Natural killer cell (primary cell): ENCODE results near the gene C1orf226. TPM values are rescaled to one million over a fixed set of nuclear protein-coding genes. Genes with fewer than 3 reads are reported as not detected.

Experiments used
- ATAC-seq, 3 donors: fragments of 150-1000 bp in 2 of 3; fragments of 200-7000 bp in 1 of 3; cut with Tn5 transposase; 1 replicate in 1 of 3; 2 replicates in 2 of 3; pipeline ENCODE4 v1.10.0; 2021; ENCODE audit warnings: mild to moderate bottlenecking in 2 of 3, moderate library complexity in 2 of 3
- DNase-seq, 2 donors: peaks; one replicate each; pipeline versions ENCODE4 v3.0.0 to v3.0.0-alpha.2; 2013 to 2021; ENCODE audit warnings: mixed read lengths in 1 of 2
- H3K27ac ChIP-seq: one replicate; pipeline ENCODE4 v1.5.1; 2013; ENCODE audit warnings: mild to moderate bottlenecking, low read length
- H3K27me3 ChIP-seq: one replicate; pipeline ENCODE4 v1.6.1; 2013; ENCODE audit warnings: low read length; ENCODE audit not compliant: control insufficient read depth, insufficient read depth
- H3K36me3 ChIP-seq: one replicate; pipeline ENCODE4 v1.6.1; 2013; ENCODE audit warnings: low read length; ENCODE audit not compliant: control insufficient read depth, insufficient read depth
- H3K4me1 ChIP-seq: one replicate; pipeline ENCODE4 v1.6.1; 2013; ENCODE audit warnings: low read length; ENCODE audit not compliant: control insufficient read depth, insufficient read depth
- H3K4me3 ChIP-seq: one replicate; pipeline ENCODE4 v1.5.1; 2013; ENCODE audit warnings: low read length
- H3K9me3 ChIP-seq: one replicate; pipeline ENCODE4 v1.6.1; 2013; ENCODE audit warnings: low read length; ENCODE audit not compliant: control insufficient read depth, insufficient read depth
- H3K27ac Mint-ChIP-seq, 2 donors: one replicate each; pipeline ENCODE4 v1.8.0; 2022; ENCODE audit warnings: mild to moderate bottlenecking in 2 of 2, mixed read lengths in 2 of 2, moderate library complexity in 1 of 2
- H3K27me3 Mint-ChIP-seq, 2 donors: one replicate each; pipeline ENCODE4 v1.8.0; 2022; ENCODE audit warnings: low read depth in 2 of 2, mixed read lengths in 2 of 2
- H3K36me3 Mint-ChIP-seq: one replicate; pipeline ENCODE4 v1.8.0; 2022; ENCODE audit warnings: mixed read lengths
- H3K4me1 Mint-ChIP-seq, 2 donors: one replicate each; pipeline ENCODE4 v1.8.0; 2022; ENCODE audit warnings: mixed read lengths in 2 of 2
- H3K4me3 Mint-ChIP-seq: one replicate; pipeline ENCODE4 v1.8.0; 2022; ENCODE audit warnings: mild to moderate bottlenecking, moderate library complexity, mixed read lengths
- H3K9me3 Mint-ChIP-seq, 2 donors: one replicate each; pipeline ENCODE4 v1.8.0; 2022; ENCODE audit warnings: mixed read lengths in 2 of 2
- WGBS: methylation state at CpG from one replicate; pipeline ENCODE4 v1.1.7; 2013; ENCODE audit warnings: missing lambda C conversion rate; ENCODE audit not compliant: insufficient coverage; 5-methylcytosine and 5-hydroxymethylcytosine counted together
- intact Hi-C: fragments of 100-400 bp; cut with micrococcal nuclease; formaldehyde crosslinking; loops from one replicate; pipeline ENCODE4 v1.14.2; 2022
- total RNA-seq, 4 donors: library from RNA; stranded (reverse); fragments of 120-200 nt in 1 of 4; gene quantifications; one replicate each; pipeline versions ENCODE4 v1.2.3 to v1.2.4, GENCODE V29; 2013 to 2022
- TF ChIP-seq, protein P1 (sequence below): fragments of 200-600 bp; IDR thresholded peaks from one replicate; pipeline ENCODE4 v1.8.0; 2022; ENCODE audit warnings: antibody characterized with exemption

Gene C1orf226
- total RNA-seq, 3 donors from 2014 or later (not counting 1 experiment from before 2014, with no cell fraction given): 0.09 to 0.34 (median 0.13) TPM

DNA sequence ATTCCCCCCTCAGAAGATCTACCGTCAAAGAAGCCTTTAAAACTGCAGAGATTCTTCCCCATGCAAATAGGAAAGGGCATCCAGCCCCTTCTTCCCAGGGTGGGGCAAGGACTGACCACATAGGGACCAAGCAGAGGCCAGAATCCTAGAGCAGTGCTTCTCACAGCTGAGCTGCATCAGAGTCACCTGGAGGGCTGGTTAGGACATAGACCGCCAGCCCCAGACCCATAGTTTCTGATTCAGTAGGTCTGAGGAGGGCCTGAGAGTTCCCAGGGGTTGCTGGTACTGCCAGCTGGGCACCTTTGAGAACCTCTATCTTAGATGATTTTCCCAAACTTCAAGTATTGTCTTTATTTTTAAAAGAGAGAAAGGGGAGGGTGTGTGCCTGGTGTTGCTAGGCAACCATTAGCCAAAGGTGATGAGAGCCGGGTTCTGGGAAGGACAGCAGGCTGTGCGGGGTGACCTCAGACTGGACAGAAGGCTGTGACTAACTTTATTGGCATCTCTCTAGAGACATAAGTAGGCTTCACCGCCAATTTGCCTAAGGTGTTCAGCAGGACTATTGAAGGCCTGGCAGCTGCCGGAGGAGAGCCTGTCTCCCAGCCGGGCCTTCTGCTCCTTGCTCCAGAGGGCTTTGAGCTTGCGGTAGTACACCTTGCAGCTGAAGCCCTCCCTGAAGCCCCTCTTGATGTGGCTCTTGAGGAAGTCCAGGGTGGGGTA is 7.8 kb upstream of the C1orf226 start:
- peaks cover 11 to 16% of the 10 kb centered on the region in 2 donors for H3K4me1 Mint-ChIP-seq
- intact Hi-C loops: no loop called here
- H3K27me3 ChIP-seq: no peaks in the 10 kb centered on the region
- WGBS: 95% methylated on average over 8 of the region's 8 CpGs
- H3K27ac Mint-ChIP-seq: no peak overlapping the region
- H3K9me3 ChIP-seq: no peaks in the 10 kb centered on the region
- no peaks in the 10 kb centered on the region for H3K36me3 ChIP-seq
- ATAC-seq (no peak), DNase-seq (no peak)
- peaks cover 13% of the 10 kb centered on the region for H3K4me1 ChIP-seq
- H3K4me3 Mint-ChIP-seq: no peak overlapping the region
- H3K27ac ChIP-seq: no peak overlapping the region
- H3K9me3 Mint-ChIP-seq: no peaks in the 10 kb centered on the region
- H3K36me3 Mint-ChIP-seq: no peaks in the 10 kb centered on the region
- H3K4me3 ChIP-seq: no peak overlapping the region
- TF ChIP-seq, protein P1, sequence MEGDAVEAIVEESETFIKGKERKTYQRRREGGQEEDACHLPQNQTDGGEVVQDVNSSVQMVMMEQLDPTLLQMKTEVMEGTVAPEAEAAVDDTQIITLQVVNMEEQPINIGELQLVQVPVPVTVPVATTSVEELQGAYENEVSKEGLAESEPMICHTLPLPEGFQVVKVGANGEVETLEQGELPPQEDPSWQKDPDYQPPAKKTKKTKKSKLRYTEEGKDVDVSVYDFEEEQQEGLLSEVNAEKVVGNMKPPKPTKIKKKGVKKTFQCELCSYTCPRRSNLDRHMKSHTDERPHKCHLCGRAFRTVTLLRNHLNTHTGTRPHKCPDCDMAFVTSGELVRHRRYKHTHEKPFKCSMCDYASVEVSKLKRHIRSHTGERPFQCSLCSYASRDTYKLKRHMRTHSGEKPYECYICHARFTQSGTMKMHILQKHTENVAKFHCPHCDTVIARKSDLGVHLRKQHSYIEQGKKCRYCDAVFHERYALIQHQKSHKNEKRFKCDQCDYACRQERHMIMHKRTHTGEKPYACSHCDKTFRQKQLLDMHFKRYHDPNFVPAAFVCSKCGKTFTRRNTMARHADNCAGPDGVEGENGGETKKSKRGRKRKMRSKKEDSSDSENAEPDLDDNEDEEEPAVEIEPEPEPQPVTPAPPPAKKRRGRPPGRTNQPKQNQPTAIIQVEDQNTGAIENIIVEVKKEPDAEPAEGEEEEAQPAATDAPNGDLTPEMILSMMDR: no peak
- H3K27me3 Mint-ChIP-seq: no peaks in the 10 kb centered on the region

DNA sequence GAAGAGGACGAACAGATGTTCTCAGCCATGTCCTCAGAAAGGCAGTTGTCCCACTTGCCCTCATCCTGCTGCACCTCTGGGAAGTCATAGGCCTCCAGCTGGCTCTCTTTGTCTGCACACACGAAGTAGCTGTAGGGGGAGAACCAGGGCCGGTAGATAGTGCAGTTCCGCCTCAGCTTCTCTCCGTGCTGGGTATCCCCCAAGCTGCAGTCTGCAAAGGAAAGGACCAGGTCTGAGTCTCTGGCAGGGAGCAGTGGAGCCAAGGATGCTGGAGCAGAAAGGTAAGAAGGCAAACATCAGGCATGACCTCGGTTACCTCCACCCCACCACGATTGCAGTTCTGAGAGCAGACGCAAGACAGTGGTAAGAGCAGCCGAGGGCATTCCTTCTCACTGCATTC is 7.1 kb upstream of the C1orf226 start:
- no peak overlapping the region for H3K4me3 ChIP-seq
- no peak overlapping the region for H3K27ac ChIP-seq
- intact Hi-C loops: no loop called here
- no peak for ATAC-seq
- TF ChIP-seq, protein P1: no peak
- H3K27me3 ChIP-seq: no peaks in the 10 kb centered on the region
- no peak for DNase-seq
- H3K36me3 Mint-ChIP-seq: no peaks in the 10 kb centered on the region
- no peak overlapping the region for H3K27ac Mint-ChIP-seq
- H3K27me3 Mint-ChIP-seq: no peaks in the 10 kb centered on the region
- H3K9me3 Mint-ChIP-seq: no peaks in the 10 kb centered on the region
- peaks cover 11 to 16% of the 10 kb centered on the region in 2 donors for H3K4me1 Mint-ChIP-seq
- peaks cover 13% of the 10 kb centered on the region for H3K4me1 ChIP-seq
- H3K4me3 Mint-ChIP-seq: no peak overlapping the region
- no peaks in the 10 kb centered on the region for H3K36me3 ChIP-seq
- WGBS: 82% methylated on average over 9 of the region's 9 CpGs
- H3K9me3 ChIP-seq: no peaks in the 10 kb centered on the region

DNA sequence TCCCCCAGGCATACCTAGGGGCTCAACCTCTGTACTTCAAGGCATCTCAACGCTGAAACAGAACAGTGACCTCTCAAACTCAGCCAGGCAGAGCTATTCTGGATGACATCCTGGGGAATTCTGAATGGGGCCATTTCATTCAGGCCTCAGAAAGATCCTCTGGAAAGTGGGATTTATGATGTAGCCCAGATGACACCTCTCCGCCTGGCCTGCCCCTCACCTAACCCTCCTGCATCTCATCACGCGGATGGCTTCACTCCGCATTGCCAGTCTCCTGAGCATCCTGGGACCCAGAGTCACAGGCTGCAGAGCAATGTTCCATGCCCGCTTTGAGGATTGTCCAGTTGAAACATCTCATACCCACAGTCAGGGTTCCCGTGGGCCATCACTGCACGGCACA is 6.1 kb upstream of the C1orf226 start:
- Histone ChIP-seq H3K27me3 (no peaks in the 10 kb centered on the region), H3K4me3 (no peak overlapping the region), H3K9me3 (no peaks in the 10 kb centered on the region), H3K4me1 (peaks cover 13% of the 10 kb centered on the region), H3K36me3 (no peaks in the 10 kb centered on the region), H3K27ac (no peak overlapping the region)
- H3K27ac Mint-ChIP-seq: no peak overlapping the region
- 83% methylated on average over 8 of the region's 8 CpGs for WGBS
- intact Hi-C loops: no loop called here
- no peak for DNase-seq
- H3K9me3 Mint-ChIP-seq: no peaks in the 10 kb centered on the region
- ATAC-seq: no peak
- no peaks in the 10 kb centered on the region for H3K27me3 Mint-ChIP-seq
- no peaks in the 10 kb centered on the region for H3K36me3 Mint-ChIP-seq
- TF ChIP-seq, protein P1: no peak
- H3K4me3 Mint-ChIP-seq: no peak overlapping the region
- H3K4me1 Mint-ChIP-seq: peaks cover 16 to 17% of the 10 kb centered on the region in 2 donors

DNA sequence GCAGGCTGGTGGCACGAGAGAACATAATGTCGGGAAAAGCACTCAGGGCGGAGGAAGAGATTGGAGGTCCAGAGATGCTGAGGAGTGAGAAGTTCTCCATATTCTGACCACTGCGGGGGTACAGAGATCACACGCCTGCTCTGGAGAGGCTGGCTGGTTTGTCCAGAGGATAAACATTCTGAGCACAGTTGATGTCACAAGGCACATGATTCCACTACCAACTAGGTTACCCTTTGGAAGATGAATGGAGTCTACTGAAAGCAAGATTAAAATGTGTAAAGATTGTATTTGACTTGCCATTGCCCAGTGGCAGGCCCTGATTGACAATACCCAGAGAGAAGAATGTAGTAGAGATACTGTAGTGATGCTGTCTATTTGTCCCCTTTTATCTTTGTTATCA is 4.8 kb upstream of the C1orf226 start, which contains the start of gene SPATA46:
TSS of gene SPATA46 (minus strand) at position 164 of the 400 bp plus-strand sequence. CDS start at position 100, 64 bp downstream.
- ATAC-seq (no peak), DNase-seq (no peak)
- Histone ChIP-seq H3K36me3 (no peaks in the 10 kb centered on the region), H3K4me3 (no peak within 1 kb of the TSS), H3K9me3 (no peaks in the 10 kb centered on the region), H3K27me3 (no peaks in the 10 kb centered on the region), H3K4me1 (peaks cover 13% of the 10 kb centered on the region), H3K27ac (no peak within 1 kb of the TSS)
- Mint-ChIP-seq H3K9me3 (no peaks in the 10 kb centered on the region), H3K27me3 (no peaks in the 10 kb centered on the region), H3K36me3 (no peaks in the 10 kb centered on the region), H3K4me1 (peaks cover 16 to 17% of the 10 kb centered on the region in 2 donors), H3K27ac (no peak within 1 kb of the TSS), H3K4me3 (no peak within 1 kb of the TSS)
- TF ChIP-seq, protein P1: no peak
- intact Hi-C loops: no loop called here
- 91% methylated on average over 5 of the region's 5 CpGs for WGBS
